H9 (cell line): ENCODE data around the gene ADARB2. TPM values are rescaled to one million over a fixed set of nuclear protein-coding genes. Genes with fewer than 3 reads are reported as not detected.

Experiments used
- DNase-seq: peaks from one replicate; pipeline ENCODE4 v3.0.0-alpha.2; 2017
- H2AFZ ChIP-seq: one replicate; pipeline ENCODE4 v1.6.1; 2013; ENCODE audit warnings: mild to moderate bottlenecking, low read length, control low read depth, moderate library complexity
- H2AK5ac ChIP-seq: 2 replicates; pipeline ENCODE4 v1.6.1; 2013; ENCODE audit warnings: low read length, control low read depth, mixed read lengths; ENCODE audit not compliant: insufficient read length
- H2BK120ac ChIP-seq: one replicate; pipeline ENCODE4 v1.6.1; 2013; ENCODE audit warnings: low read depth, mild to moderate bottlenecking, low read length, control low read depth, inconsistent platforms; ENCODE audit not compliant: poor library complexity, severe bottlenecking
- H2BK12ac ChIP-seq: 2 replicates; pipeline ENCODE4 v1.6.1; 2013; ENCODE audit warnings: low read length, control low read depth, mixed read lengths, low read depth; ENCODE audit not compliant: insufficient read length
- H2BK15ac ChIP-seq: 2 replicates; pipeline ENCODE4 v1.6.1; 2013; ENCODE audit warnings: low read depth, low read length, control low read depth
- H2BK20ac ChIP-seq: one replicate; pipeline ENCODE4 v1.6.1; 2013; ENCODE audit warnings: low read depth, mild to moderate bottlenecking, low read length, control low read depth, inconsistent platforms; ENCODE audit not compliant: poor library complexity, severe bottlenecking
- H2BK5ac ChIP-seq: 2 replicates; pipeline ENCODE4 v1.6.1; 2013; ENCODE audit warnings: low read length, control low read depth, mixed read lengths; ENCODE audit not compliant: insufficient read length
- H3K14ac ChIP-seq: 2 replicates; pipeline ENCODE4 v1.6.1; 2013; ENCODE audit warnings: low read length, control low read depth; ENCODE audit not compliant: insufficient read depth
- H3K18ac ChIP-seq: 2 replicates; pipeline ENCODE4 v1.6.1; 2013; ENCODE audit warnings: low read depth, mild to moderate bottlenecking, mixed read lengths, low read length, control low read depth; ENCODE audit not compliant: insufficient read length
- H3K23ac ChIP-seq: 2 replicates; pipeline ENCODE4 v1.6.1; 2013; ENCODE audit warnings: low read length, control low read depth, mixed read lengths, low read depth; ENCODE audit not compliant: insufficient read length
- H3K23me2 ChIP-seq: 2 replicates; pipeline ENCODE4 v1.6.1; 2013; ENCODE audit warnings: low read depth, mild to moderate bottlenecking, mixed read lengths, low read length, control low read depth; ENCODE audit not compliant: insufficient read length, poor library complexity, severe bottlenecking
- H3K27ac ChIP-seq: 2 replicates; pipeline ENCODE4 v1.5.1; 2013; ENCODE audit warnings: low read length, control low read depth, mixed read lengths, low read depth; ENCODE audit not compliant: insufficient read length
- H3K27me3 ChIP-seq: 2 replicates; pipeline ENCODE4 v1.6.1; 2013; ENCODE audit warnings: low read length, control low read depth, inconsistent platforms; ENCODE audit not compliant: insufficient read depth
- H3K4ac ChIP-seq: 2 replicates; pipeline ENCODE4 v1.6.1; 2013; ENCODE audit warnings: low read depth, mild to moderate bottlenecking, control low read depth, inconsistent platforms, low read length, moderate library complexity
- H3K4me1 ChIP-seq: 2 replicates; pipeline ENCODE4 v1.6.1; 2013; ENCODE audit warnings: low read length, control low read depth, inconsistent platforms; ENCODE audit not compliant: insufficient read depth
- H3K4me2 ChIP-seq: 2 replicates; pipeline ENCODE4 v1.6.1; 2013; ENCODE audit warnings: low read length, control low read depth, mixed read lengths; ENCODE audit not compliant: insufficient read length, insufficient read depth
- H3K56ac ChIP-seq: 2 replicates; pipeline ENCODE4 v1.6.1; 2013; ENCODE audit warnings: low read depth, mild to moderate bottlenecking, mixed read lengths, low read length, control low read depth; ENCODE audit not compliant: insufficient read length
- H3K79me1 ChIP-seq: 2 replicates; pipeline ENCODE4 v1.6.1; 2013; ENCODE audit warnings: low read depth, mild to moderate bottlenecking, moderate library complexity, low read length, control low read depth, inconsistent platforms; ENCODE audit not compliant: insufficient read depth, poor library complexity, severe bottlenecking
- H3K79me2 ChIP-seq: 2 replicates; pipeline ENCODE4 v1.6.1; 2013; ENCODE audit warnings: low read length, control low read depth, inconsistent platforms; ENCODE audit not compliant: insufficient read depth
- H3K9ac ChIP-seq: 2 replicates; pipeline ENCODE4 v1.6.1; 2013; ENCODE audit warnings: low read length, control low read depth, mixed read lengths; ENCODE audit not compliant: insufficient read length; ENCODE audit errors: extremely low read depth
- H3K9me3 ChIP-seq: one replicate; pipeline ENCODE4 v1.6.1; 2013; ENCODE audit warnings: low read depth, low read length, inconsistent platforms; ENCODE audit not compliant: control insufficient read depth
- H3T11ph ChIP-seq: one replicate; pipeline ENCODE4 v1.6.1; 2013; ENCODE audit warnings: mild to moderate bottlenecking, low read length, control low read depth, inconsistent platforms
- H4K20me1 ChIP-seq: one replicate; pipeline ENCODE4 v1.6.1; 2013; ENCODE audit not compliant: control insufficient read depth, insufficient read length, insufficient read depth
- H4K5ac ChIP-seq: 2 replicates; pipeline ENCODE4 v1.6.1; 2013; ENCODE audit warnings: low read depth, mild to moderate bottlenecking, mixed read lengths, low read length, control low read depth; ENCODE audit not compliant: insufficient read length
- H4K8ac ChIP-seq: replicated peaks from 2 replicates; pipeline ENCODE4 v1.6.1; 2013; ENCODE audit warnings: low read length, control low read depth, mixed read lengths, low read depth; ENCODE audit not compliant: insufficient read length
- H4K91ac ChIP-seq: 2 replicates; pipeline ENCODE4 v1.6.1; 2013; ENCODE audit warnings: low read depth, mild to moderate bottlenecking, moderate library complexity, mixed read lengths, low read length, control low read depth; ENCODE audit not compliant: insufficient read length
- H3K27ac Mint-ChIP-seq, 3 experiments: 2 replicates in 2 of 3; 3 replicates in 1 of 3; pipeline ENCODE4 v1.8.0; 2020 to 2021; ENCODE audit warnings: mixed read lengths in 3 of 3, mild to moderate bottlenecking in 1 of 3, moderate library complexity in 1 of 3
- H3K27me3 Mint-ChIP-seq: 2 replicates; pipeline ENCODE4 v1.8.0; 2021; ENCODE audit warnings: low read depth, mild to moderate bottlenecking, moderate library complexity, mixed read lengths
- H3K36me3 Mint-ChIP-seq, 3 experiments: 2 replicates in 2 of 3; 3 replicates in 1 of 3; pipeline ENCODE4 v1.8.0; 2020 to 2021; ENCODE audit warnings: low read depth in 3 of 3, mixed read lengths in 3 of 3; ENCODE audit not compliant: insufficient read depth in 1 of 3
- H3K4me1 Mint-ChIP-seq, 2 experiments: 2 replicates each; pipeline ENCODE4 v1.8.0; 2020; ENCODE audit warnings: mixed read lengths in 2 of 2
- H3K4me3 Mint-ChIP-seq, 2 experiments: 2 replicates in 1 of 2; 3 replicates in 1 of 2; pipeline ENCODE4 v1.8.0; 2020 to 2021; ENCODE audit warnings: mild to moderate bottlenecking in 2 of 2, mixed read lengths in 2 of 2, moderate library complexity in 1 of 2
- H3K9me3 Mint-ChIP-seq, 2 experiments: 2 replicates in 1 of 2; 3 replicates in 1 of 2; pipeline ENCODE4 v1.8.0; 2020; ENCODE audit warnings: mild to moderate bottlenecking in 2 of 2, mixed read lengths in 2 of 2, moderate library complexity in 1 of 2
- WGBS: extraction: QIAGEN DNeasy Blood & Tissue Kit; methylation state at CpG from one replicate; pipeline ENCODE4 v1.1.7; 2013; ENCODE audit warnings: missing lambda C conversion rate, low lambda C conversion rate, mixed read lengths; ENCODE audit not compliant: insufficient read length; ENCODE audit errors: extremely low coverage; 5-methylcytosine and 5-hydroxymethylcytosine counted together
- total RNA-seq: library from RNA; stranded (reverse); gene quantifications from 2 replicates; pipeline ENCODE4 v1.2.1, GENCODE V29; 2021
- TF ChIP-seq, protein P1 (sequence below): fragments of 200-600 bp; sonication (generic); conservative IDR thresholded peaks from 3 replicates; pipeline ENCODE4 v1.8.0; 2021; ENCODE audit warnings: antibody characterized with exemption, mild to moderate bottlenecking

The ADARB2 gene
- total RNA-seq, 1 experiment from 2014 or later = 0.87 TPM

- Histone ChIP-seq H3K27me3 (no peaks in the 10 kb centered on the region; the same call in 1 of the 2 replicates), H3K14ac (no peak overlapping the region), H4K5ac (no peak overlapping the region), H4K91ac (no peak overlapping the region), H2AK5ac (no peak overlapping the region), H4K8ac (no peak overlapping the region), H3K79me2 (no peaks in the 10 kb centered on the region), H3K4me1 (no peaks in the 10 kb centered on the region; the same call in 1 of the 2 replicates), H4K20me1 (no peaks in the 10 kb centered on the region), H2AFZ (no peak overlapping the region), H2BK120ac (no peak overlapping the region), H2BK15ac (no peak overlapping the region), H3K27ac (no peak overlapping the region), H3K4me2 (no peak overlapping the region), H2BK5ac (no peak overlapping the region), H3K56ac (no peak overlapping the region), H3K9ac (no peak overlapping the region), H3K4ac (no peak overlapping the region), H3K79me1 (no peaks in the 10 kb centered on the region), H3T11ph (no peak overlapping the region), H3K23ac (no peak overlapping the region), H2BK12ac (no peak overlapping the region), H3K9me3 (no peaks in the 10 kb centered on the region), H3K23me2 (no peaks in the 10 kb centered on the region), H2BK20ac (no peak overlapping the region), H3K18ac (no peak overlapping the region)
- Mint-ChIP-seq H3K36me3 (peaks cover 0 to 11% (median 4%) of the 10 kb centered on the region in 3 experiments; a peak in 6 of 7 replicates), H3K4me3 (no peak overlapping the region), H3K27me3 (peaks cover 8% of the 10 kb centered on the region), H3K4me1 (peaks cover 4 to 13% of the 10 kb centered on the region in 2 experiments), H3K27ac (no peak overlapping the region; a peak in 1 of 7 replicates), H3K9me3 (peaks cover 9% of the 10 kb centered on the region in 2 experiments)
- no peak for DNase-seq
- WGBS = no CpG with 5 or more reads among the region's 6 CpGs
- TF ChIP-seq, protein P1, sequence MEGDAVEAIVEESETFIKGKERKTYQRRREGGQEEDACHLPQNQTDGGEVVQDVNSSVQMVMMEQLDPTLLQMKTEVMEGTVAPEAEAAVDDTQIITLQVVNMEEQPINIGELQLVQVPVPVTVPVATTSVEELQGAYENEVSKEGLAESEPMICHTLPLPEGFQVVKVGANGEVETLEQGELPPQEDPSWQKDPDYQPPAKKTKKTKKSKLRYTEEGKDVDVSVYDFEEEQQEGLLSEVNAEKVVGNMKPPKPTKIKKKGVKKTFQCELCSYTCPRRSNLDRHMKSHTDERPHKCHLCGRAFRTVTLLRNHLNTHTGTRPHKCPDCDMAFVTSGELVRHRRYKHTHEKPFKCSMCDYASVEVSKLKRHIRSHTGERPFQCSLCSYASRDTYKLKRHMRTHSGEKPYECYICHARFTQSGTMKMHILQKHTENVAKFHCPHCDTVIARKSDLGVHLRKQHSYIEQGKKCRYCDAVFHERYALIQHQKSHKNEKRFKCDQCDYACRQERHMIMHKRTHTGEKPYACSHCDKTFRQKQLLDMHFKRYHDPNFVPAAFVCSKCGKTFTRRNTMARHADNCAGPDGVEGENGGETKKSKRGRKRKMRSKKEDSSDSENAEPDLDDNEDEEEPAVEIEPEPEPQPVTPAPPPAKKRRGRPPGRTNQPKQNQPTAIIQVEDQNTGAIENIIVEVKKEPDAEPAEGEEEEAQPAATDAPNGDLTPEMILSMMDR = no peak
Observed at GRCh38 chr10:1658658-1659057, 78.7 kb downstream of the ADARB2 start.
